ENCODE data around the gene CD58. TPM values are rescaled to one million over a fixed set of nuclear protein-coding genes. Genes with fewer than 3 reads are reported as not detected.

Gene CD58
- total and polyA plus RNA-seq, 12 donors, result 17.2 to 44.3 (median 28.9) TPM

DNA sequence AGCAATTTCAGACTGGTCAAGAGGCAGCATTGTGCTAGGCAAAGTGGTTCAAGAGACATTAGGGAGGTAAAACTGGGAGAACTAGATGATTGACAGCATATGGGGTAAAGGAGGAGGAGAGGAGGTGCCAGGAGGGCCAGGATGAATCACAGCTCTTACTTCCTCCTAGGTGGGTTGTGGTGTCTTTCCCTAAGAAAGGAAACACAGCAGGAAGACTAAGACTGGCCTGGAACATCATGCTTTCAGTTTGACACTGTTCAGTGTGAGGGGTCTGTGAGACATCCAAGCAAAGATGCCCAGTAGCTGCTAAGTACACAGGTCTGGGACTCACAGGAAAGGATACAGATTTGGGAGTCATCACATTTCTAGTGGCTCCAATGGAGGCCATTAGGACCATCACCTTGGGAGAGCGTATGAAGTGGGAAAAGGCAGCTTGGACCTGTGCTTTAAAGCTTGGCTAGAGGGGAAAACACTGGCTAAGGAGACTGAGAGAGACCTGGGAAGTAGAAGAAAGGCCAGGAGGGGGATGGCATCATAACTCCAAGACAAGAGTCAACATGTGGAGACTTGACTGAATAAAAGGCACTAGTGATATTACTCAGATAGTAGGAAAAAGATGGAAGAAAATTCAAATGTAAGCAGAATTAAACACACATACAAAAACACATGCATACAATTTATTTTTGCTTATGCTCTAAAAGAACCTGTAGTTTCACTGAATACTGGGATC lies 17.3 kb downstream of the CD58 start:
- no peaks in the 10 kb centered on the region for H3K36me3 ChIP-seq

DNA sequence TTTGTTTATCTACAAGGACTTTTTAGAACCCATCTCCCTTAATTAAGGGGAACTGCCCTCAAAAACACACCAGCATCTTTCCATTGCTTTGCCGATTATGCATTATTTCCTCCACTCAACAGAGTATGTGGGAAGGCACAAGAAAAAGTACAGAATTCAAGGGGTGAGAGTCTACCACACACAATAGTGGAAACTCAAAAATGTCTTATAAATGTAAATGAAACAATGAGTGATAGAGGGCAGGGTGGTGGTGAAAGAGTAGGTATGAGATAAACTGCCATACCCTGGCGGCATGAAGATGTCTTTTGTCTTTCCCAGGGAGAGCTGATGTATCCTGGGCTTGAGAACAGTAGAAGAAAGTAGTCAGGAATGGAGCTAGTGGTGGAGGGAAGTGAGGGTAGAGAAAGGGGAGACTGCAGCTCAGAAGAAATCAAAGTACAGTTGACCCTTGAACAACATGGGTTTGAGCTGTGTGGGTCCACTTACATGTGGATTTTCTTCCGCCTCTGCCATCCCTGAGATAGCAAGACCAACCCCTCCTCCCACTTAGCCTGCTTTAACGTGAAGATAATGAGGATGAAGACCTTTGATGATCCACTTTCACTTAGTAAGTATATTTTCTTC lies 24.4 kb downstream of the CD58 start:
- intact Hi-C loops (cut with DNase I), result no loop called here
- Histone ChIP-seq H3K4me1 (peaks cover 0 to 15% (median 0%) of the 10 kb centered on the region in 9 donors), H3K36me3 (peaks cover 0 to 31% (median 18%) of the 10 kb centered on the region in 9 donors)

More for the DNA sequence above, 17.3 kb downstream of the CD58 start:
- H3K9me3 ChIP-seq, result no peaks in the 10 kb centered on the region
- no peak overlapping the region for H3K27ac ChIP-seq
- intact Hi-C loops (cut with DNase I), result no loop called here
- peaks cover 0 to 59% (median 33%) of the 10 kb centered on the region in 9 donors for H3K4me1 ChIP-seq
- ATAC-seq (no peak), DNase-seq (no peak)
- TF ChIP-seq, protein P1, sequence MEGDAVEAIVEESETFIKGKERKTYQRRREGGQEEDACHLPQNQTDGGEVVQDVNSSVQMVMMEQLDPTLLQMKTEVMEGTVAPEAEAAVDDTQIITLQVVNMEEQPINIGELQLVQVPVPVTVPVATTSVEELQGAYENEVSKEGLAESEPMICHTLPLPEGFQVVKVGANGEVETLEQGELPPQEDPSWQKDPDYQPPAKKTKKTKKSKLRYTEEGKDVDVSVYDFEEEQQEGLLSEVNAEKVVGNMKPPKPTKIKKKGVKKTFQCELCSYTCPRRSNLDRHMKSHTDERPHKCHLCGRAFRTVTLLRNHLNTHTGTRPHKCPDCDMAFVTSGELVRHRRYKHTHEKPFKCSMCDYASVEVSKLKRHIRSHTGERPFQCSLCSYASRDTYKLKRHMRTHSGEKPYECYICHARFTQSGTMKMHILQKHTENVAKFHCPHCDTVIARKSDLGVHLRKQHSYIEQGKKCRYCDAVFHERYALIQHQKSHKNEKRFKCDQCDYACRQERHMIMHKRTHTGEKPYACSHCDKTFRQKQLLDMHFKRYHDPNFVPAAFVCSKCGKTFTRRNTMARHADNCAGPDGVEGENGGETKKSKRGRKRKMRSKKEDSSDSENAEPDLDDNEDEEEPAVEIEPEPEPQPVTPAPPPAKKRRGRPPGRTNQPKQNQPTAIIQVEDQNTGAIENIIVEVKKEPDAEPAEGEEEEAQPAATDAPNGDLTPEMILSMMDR (IDR thresholded peaks at IDR 0.05), result no peak
- H3K27me3 ChIP-seq, result no peaks in the 10 kb centered on the region
- 92 to 100% methylated on average over 1 of the region's 1 CpG for WGBS, 2 donors
- no peak overlapping the region for H3K4me3 ChIP-seq

DNA sequence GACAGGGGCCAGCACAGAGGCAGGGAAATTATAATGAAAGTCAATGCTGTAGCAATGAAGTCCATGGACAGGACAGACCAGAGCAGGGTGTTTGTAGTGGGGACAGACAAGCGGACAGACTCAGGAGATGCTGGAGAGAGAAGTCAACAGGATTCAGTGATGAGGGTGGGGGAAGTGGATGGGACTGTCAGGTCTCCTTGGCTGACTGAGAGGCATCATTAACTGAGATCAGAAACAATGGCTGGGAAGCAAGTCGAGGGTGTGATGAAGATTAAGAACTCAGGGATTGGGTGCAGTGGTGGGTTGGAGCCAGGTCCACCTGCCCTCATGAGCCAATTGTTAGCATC lies 25.5 kb downstream of the CD58 start:
- H3K27me3 ChIP-seq, result no peaks in the 10 kb centered on the region
- H3K9me3 ChIP-seq, result no peaks in the 10 kb centered on the region
- TF ChIP-seq, protein P1 (IDR thresholded peaks at IDR 0.05), result no peak
- ATAC-seq, result no peak
- H3K27ac ChIP-seq, result no peak overlapping the region
- H3K4me1 ChIP-seq, result peaks cover 0 to 21% (median 0%) of the 10 kb centered on the region in 9 donors
- no peak for DNase-seq
- peaks cover 0 to 41% (median 18%) of the 10 kb centered on the region in 9 donors for H3K36me3 ChIP-seq
- intact Hi-C loops (cut with DNase I), result no loop called here
- H3K4me3 ChIP-seq, result no peak overlapping the region
- WGBS, 2 donors, result 89 to 91% methylated on average over 2 of the region's 2 CpGs

More for the DNA sequence above, 24.4 kb downstream of the CD58 start:
- WGBS, 2 donors, result 86 to 89% methylated on average over 4 of the region's 4 CpGs
- H3K27ac ChIP-seq, result no peak overlapping the region
- DNase-seq, result no peak
- TF ChIP-seq, protein P1 (IDR thresholded peaks at IDR 0.05), result no peak
- no peak overlapping the region for H3K4me3 ChIP-seq
- no peaks in the 10 kb centered on the region for H3K9me3 ChIP-seq
- no peaks in the 10 kb centered on the region for H3K27me3 ChIP-seq
- ATAC-seq, result no peak

DNA sequence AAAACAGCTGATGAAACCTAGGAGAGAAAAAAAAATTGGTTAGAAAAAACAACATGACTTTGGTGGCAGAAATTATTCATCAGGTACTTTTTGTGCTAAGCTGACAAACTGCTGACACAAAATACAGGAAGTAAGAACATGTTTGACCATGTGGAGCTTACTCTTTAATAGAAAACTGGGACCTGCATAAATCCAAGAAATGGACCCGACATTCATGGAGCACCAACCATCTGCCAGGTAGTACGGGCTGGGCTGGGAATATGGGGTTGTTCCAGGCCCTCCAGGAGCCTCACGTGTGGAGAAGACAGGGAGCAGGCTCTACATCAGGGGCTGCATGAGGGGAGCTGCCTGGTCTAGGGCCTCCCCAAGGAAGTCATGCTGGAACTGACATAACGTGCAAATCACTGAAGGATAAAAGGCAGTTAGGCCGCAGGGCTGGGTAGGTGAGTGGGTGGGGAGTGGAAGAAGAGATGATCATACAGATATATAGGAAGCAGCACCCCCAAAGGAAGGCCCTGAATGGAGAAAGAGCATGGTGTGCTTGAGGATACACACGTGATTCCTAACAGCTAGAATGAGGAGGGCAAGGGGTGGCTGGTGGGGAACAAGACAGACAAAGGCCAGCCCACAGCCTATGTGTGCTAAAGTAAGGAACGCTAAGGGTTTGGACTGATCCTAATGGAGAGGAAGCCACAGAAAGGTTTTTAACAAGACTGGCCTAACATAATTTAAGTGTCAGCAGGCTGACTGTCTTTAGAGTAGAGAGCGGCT lies 26.1 kb downstream of the CD58 start:
- H3K27me3 ChIP-seq, result no peaks in the 10 kb centered on the region
- H3K4me1 ChIP-seq, result peaks cover 0 to 23% (median 0%) of the 10 kb centered on the region in 9 donors
- no peak overlapping the region for H3K4me3 ChIP-seq
- 93 to 95% methylated on average over 8 of the region's 8 CpGs for WGBS, 2 donors
- peak in 1 of 8 donors; percentile 31 for ATAC-seq
- intact Hi-C loops (cut with DNase I), result no loop called here
- H3K27ac ChIP-seq, result no peak overlapping the region
- TF ChIP-seq, protein P1 (IDR thresholded peaks at IDR 0.05), result no peak
- DNase-seq, result no peak
- H3K9me3 ChIP-seq, result no peaks in the 10 kb centered on the region
- peaks cover 0 to 46% (median 18%) of the 10 kb centered on the region in 9 donors for H3K36me3 ChIP-seq
